Esophagus muscularis mucosa (tissue), 3 donors: ENCODE measurements around the gene TAT.

Experiments used
- CTCF ChIP-seq, 3 experiments: fragments of 200-600 bp in 2 of 3; fragments of 450-650 bp in 1 of 3; sonication (generic) in 2 of 3; IDR thresholded peaks; one replicate each; pipeline ENCODE4 v1.5.1; 2017 to 2019; ENCODE audit warnings: antibody characterized with exemption in 3 of 3, mild to moderate bottlenecking in 2 of 3, moderate library complexity in 1 of 3
- POLR2A ChIP-seq: fragments of 450-650 bp; IDR thresholded peaks from one replicate; pipeline ENCODE4 v1.6.1; 2017; ENCODE audit warnings: antibody characterized with exemption, moderate library complexity, mild to moderate bottlenecking, low read depth
- POLR2AphosphoS5 ChIP-seq, 2 donors: sonication (generic); formaldehyde crosslinking; IDR thresholded peaks; one replicate each; pipeline ENCODE4 v1.6.1; 2017; ENCODE audit warnings: antibody characterized with exemption in 2 of 2

GRCh38 chr16:71609066-71609465 is 32.2 kb upstream of the TAT start:
- TF ChIP-seq CTCF (IDR thresholded peaks at IDR 0.05) (no peak), POLR2A (no peak), POLR2AphosphoS5 (IDR thresholded peaks at IDR 0.05) (no peak)
